ENCODE data around the gene SEMA3G. TPM values are rescaled to one million over a fixed set of nuclear protein-coding genes. Genes with fewer than 3 reads are reported as not detected.

SEMA3G gene
- total RNA-seq, 1 experiment from 2014 or later, result 1.6 TPM

DNA sequence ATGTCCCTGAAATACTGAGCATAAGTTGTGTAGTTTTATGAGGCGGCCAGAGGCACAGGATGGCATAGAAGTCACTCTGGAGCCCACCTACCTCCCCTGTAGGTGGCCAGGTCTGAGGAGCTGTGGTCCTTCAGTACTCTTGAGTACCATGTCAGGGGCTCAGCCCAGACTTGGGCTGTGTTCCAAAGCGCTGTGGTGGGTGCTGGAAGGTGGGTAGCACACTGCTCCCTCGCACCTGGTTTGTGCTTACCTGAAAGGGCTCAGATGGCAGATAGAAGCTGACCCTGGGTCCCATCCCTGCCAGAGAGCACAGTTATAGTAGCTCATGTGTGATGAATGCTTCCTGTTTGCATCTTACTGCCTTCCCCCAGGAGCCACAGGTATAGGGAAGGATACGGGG is 26.0 kb upstream of the SEMA3G start:
- POLR2A ChIA-PET, result no interaction called here
- TF ChIP-seq JAZF1 (CRISPR knock-in tag; IDR thresholded peaks at IDR 0.05) (no peak), ZNF396 (CRISPR knock-in tag; IDR thresholded peaks at IDR 0.05; ENCODE audit: borderline replicate concordance) (no peak), MYBL2 (CRISPR knock-in tag; IDR thresholded peaks at IDR 0.05) (no peak), ETV6 (CRISPR knock-in tag; IDR thresholded peaks at IDR 0.05) (no peak)

DNA sequence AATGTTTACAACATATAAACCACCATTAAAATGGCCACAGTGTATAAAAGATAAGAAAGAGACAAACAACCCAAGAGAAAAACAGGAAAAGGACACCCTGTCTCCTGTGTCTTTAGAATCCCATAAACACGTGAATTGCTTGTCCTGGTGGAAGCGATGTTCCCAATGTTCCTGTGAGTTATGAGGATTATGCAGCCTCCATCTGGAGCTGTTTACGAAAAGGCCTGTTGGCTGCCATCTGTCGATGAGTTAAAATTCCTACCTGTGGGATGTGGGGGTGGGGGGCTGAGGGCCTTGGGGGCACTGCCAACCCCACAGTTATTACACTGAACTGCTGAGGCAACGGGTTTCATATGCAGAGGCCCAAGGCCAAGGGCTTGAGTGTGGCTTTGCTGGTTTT is 24.1 kb upstream of the SEMA3G start:
- DNase-seq (ENCODE audit: low spot score), result no peak
- H3K36me3 Mint-ChIP-seq, result peaks cover 33% of the 10 kb centered on the region
- no peak overlapping the region; the same call in 1 of the 2 replicates for H3K27ac Mint-ChIP-seq
- no peaks in the 10 kb centered on the region for H3K4me1 Mint-ChIP-seq
- ChIA-PET CTCF (interaction anchor here (0.6 kb wide), 1 partner anchor 387 kb away, joined by 5 read pairs; no protein-coding TSS in a partner anchor), POLR2A (no interaction called here)
- H3K9me3 Mint-ChIP-seq, result no peaks in the 10 kb centered on the region
- H3K4me3 Mint-ChIP-seq, result no peak overlapping the region
- TF ChIP-seq ATF1 (CRISPR knock-in tag; IDR thresholded peaks at IDR 0.05) (no peak), GTF2I (CRISPR knock-in tag; conservative IDR thresholded peaks at IDR 0.05) (no peak), SP1 (CRISPR knock-in tag; conservative IDR thresholded peaks at IDR 0.05) (no peak), ZNF138 (CRISPR knock-in tag; conservative IDR thresholded peaks at IDR 0.05) (no peak), SMAD3 (CRISPR knock-in tag; IDR thresholded peaks at IDR 0.05; ENCODE audit: borderline replicate concordance) (no peak), CREB1 (CRISPR knock-in tag; IDR thresholded peaks at IDR 0.05) (no peak), FOXK1 (CRISPR knock-in tag; IDR thresholded peaks at IDR 0.05) (no peak), GRHL2 (CRISPR knock-in tag; IDR thresholded peaks at IDR 0.05; ENCODE audit: insufficient replicate concordance, severe bottlenecking) (no peak), EMX1 (CRISPR knock-in tag; IDR thresholded peaks at IDR 0.05) (no peak), JAZF1 (CRISPR knock-in tag; IDR thresholded peaks at IDR 0.05) (no peak), MLX (CRISPR knock-in tag; IDR thresholded peaks at IDR 0.05) (no peak), E2F5 (CRISPR knock-in tag; IDR thresholded peaks at IDR 0.05) (no peak)
- TF ChIP-seq, protein P1, sequence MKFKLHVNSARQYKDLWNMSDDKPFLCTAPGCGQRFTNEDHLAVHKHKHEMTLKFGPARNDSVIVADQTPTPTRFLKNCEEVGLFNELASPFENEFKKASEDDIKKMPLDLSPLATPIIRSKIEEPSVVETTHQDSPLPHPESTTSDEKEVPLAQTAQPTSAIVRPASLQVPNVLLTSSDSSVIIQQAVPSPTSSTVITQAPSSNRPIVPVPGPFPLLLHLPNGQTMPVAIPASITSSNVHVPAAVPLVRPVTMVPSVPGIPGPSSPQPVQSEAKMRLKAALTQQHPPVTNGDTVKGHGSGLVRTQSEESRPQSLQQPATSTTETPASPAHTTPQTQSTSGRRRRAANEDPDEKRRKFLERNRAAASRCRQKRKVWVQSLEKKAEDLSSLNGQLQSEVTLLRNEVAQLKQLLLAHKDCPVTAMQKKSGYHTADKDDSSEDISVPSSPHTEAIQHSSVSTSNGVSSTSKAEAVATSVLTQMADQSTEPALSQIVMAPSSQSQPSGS (CRISPR knock-in tag; IDR thresholded peaks at IDR 0.05; ENCODE audit: borderline replicate concordance, low read depth), result no peak
- TF ChIP-seq, protein P2, sequence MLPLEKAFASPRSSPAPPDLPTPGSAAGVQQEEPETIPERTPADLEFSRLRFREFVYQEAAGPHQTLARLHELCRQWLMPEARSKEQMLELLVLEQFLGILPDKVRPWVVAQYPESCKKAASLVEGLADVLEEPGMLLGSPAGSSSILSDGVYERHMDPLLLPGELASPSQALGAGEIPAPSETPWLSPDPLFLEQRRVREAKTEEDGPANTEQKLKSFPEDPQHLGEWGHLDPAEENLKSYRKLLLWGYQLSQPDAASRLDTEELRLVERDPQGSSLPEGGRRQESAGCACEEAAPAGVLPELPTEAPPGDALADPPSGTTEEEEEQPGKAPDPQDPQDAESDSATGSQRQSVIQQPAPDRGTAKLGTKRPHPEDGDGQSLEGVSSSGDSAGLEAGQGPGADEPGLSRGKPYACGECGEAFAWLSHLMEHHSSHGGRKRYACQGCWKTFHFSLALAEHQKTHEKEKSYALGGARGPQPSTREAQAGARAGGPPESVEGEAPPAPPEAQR (CRISPR knock-in tag; IDR thresholded peaks at IDR 0.05), result no peak
- TF ChIP-seq, protein P3, sequence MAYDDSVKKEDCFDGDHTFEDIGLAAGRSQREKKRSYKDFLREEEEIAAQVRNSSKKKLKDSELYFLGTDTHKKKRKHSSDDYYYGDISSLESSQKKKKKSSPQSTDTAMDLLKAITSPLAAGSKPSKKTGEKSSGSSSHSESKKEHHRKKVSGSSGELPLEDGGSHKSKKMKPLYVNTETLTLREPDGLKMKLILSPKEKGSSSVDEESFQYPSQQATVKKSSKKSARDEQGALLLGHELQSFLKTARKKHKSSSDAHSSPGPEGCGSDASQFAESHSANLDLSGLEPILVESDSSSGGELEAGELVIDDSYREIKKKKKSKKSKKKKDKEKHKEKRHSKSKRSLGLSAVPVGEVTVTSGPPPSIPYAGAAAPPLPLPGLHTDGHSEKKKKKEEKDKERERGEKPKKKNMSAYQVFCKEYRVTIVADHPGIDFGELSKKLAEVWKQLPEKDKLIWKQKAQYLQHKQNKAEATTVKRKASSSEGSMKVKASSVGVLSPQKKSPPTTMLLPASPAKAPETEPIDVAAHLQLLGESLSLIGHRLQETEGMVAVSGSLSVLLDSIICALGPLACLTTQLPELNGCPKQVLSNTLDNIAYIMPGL (CRISPR knock-in tag; IDR thresholded peaks at IDR 0.05), result no peak
- H3K27me3 Mint-ChIP-seq (ENCODE audit: low read depth), result no peaks in the 10 kb centered on the region
- ATAC-seq, result no peak

More for the DNA sequence above, 26.0 kb upstream of the SEMA3G start:
- no peak overlapping the region for H3K4me3 Mint-ChIP-seq
- H3K27ac Mint-ChIP-seq, result no peak overlapping the region
- ATAC-seq (no peak), DNase-seq (ENCODE audit: low spot score) (no peak)
- peaks cover 41% of the 10 kb centered on the region for H3K36me3 Mint-ChIP-seq
- no peaks in the 10 kb centered on the region for H3K4me1 Mint-ChIP-seq
- no peaks in the 10 kb centered on the region for H3K9me3 Mint-ChIP-seq
- CTCF ChIA-PET, result interaction anchor here (0.9 to 2.3 kb wide), 6 partner anchors 9 to 86 kb away, joined by 3 to 12 read pairs (median 4); partner anchors contain the start of gene STAB1
- H3K27me3 Mint-ChIP-seq (ENCODE audit: low read depth), result no peaks in the 10 kb centered on the region
